ENCODE data around the gene CACNA2D1. TPM values are rescaled to one million over a fixed set of nuclear protein-coding genes. Genes with fewer than 3 reads are reported as not detected.

CACNA2D1 gene
- total RNA-seq, 4 donors from 2014 or later = 3.0 to 15.7 (median 8.6) TPM

GRCh38 chr7:82234457-82235049 lies 209.0 kb downstream of the CACNA2D1 start:
- 38 to 43% methylated on average over 4 of the region's 4 CpGs for WGBS, 2 donors
- intact Hi-C loops (cut with DNase I; ENCODE audit: low total_unique reads) = no loop called here
- H3K4me3 ChIP-seq (ENCODE audit: low read depth, poor library complexity, severe bottlenecking) = no peak overlapping the region
- DNase-seq (ENCODE audit: low spot score in 2 of 2) = no peak
- TF ChIP-seq POLR2A (IDR thresholded peaks at IDR 0.05) (no peak), CTCF (IDR thresholded peaks at IDR 0.05) (no peak)

- intact Hi-C loops (cut with DNase I; ENCODE audit: low total_unique reads) = no loop called here
- WGBS, 2 donors = 83 to 87% methylated on average over 3 of the region's 3 CpGs
- TF ChIP-seq CTCF (IDR thresholded peaks at IDR 0.05) = no peak
- no peak for DNase-seq (ENCODE audit: low spot score in 2 of 2)
- no peak overlapping the region for H3K4me3 ChIP-seq (ENCODE audit: low read depth, poor library complexity, severe bottlenecking)
These were observed 212.6 kb downstream of the CACNA2D1 start for GRCh38 chr7:82230811-82231581.

GRCh38 chr7:82229164-82229563 lies 214.4 kb downstream of the CACNA2D1 start:
- no peak overlapping the region for H3K4me3 ChIP-seq (ENCODE audit: low read depth, poor library complexity, severe bottlenecking)
- intact Hi-C loops (cut with DNase I; ENCODE audit: low total_unique reads) = no loop called here
- no peak for DNase-seq (ENCODE audit: low spot score in 2 of 2)
- WGBS, 2 donors = 91 to 95% methylated on average over 2 of the region's 2 CpGs
- no peak for TF ChIP-seq POLR2A (IDR thresholded peaks at IDR 0.05)

GRCh38 chr7:82226191-82226590 lies 217.4 kb downstream of the CACNA2D1 start:
- TF ChIP-seq POLR2A (IDR thresholded peaks at IDR 0.05) (no peak), CTCF (IDR thresholded peaks at IDR 0.05) (no peak)
- DNase-seq (ENCODE audit: low spot score in 2 of 2) = no peak
- WGBS, 2 donors = 90 to 98% methylated on average over 3 of the region's 3 CpGs
- intact Hi-C loops (cut with DNase I; ENCODE audit: low total_unique reads) = no loop called here
- no peak overlapping the region for H3K4me3 ChIP-seq (ENCODE audit: low read depth, poor library complexity, severe bottlenecking)

GRCh38 chr7:82224529-82224928 lies 219.0 kb downstream of the CACNA2D1 start:
- 83 to 85% methylated on average over 6 of the region's 6 CpGs for WGBS, 2 donors
- intact Hi-C loops (cut with DNase I; ENCODE audit: low total_unique reads) = no loop called here
- no peak for DNase-seq (ENCODE audit: low spot score in 2 of 2)
- TF ChIP-seq CTCF (IDR thresholded peaks at IDR 0.05) = no peak
- no peak for TF ChIP-seq POLR2A (IDR thresholded peaks at IDR 0.05)
- no peak overlapping the region for H3K4me3 ChIP-seq (ENCODE audit: low read depth, poor library complexity, severe bottlenecking)

GRCh38 chr7:82223580-82223979 lies 220.0 kb downstream of the CACNA2D1 start:
- intact Hi-C loops (cut with DNase I; ENCODE audit: low total_unique reads) = no loop called here
- DNase-seq (ENCODE audit: low spot score in 2 of 2) = no peak
- H3K4me3 ChIP-seq (ENCODE audit: low read depth, poor library complexity, severe bottlenecking) = no peak overlapping the region
- no peak for TF ChIP-seq POLR2A (IDR thresholded peaks at IDR 0.05)
- TF ChIP-seq CTCF (IDR thresholded peaks at IDR 0.05) = no peak
- 62 to 89% methylated on average over 3 of the region's 3 CpGs for WGBS, 2 donors
